K562 (cell line): ENCODE measurements around the gene PHC3. TPM values are rescaled to one million over a fixed set of nuclear protein-coding genes. Genes with fewer than 3 reads are reported as not detected.
A peak's percentile ranks its signal among the peaks of the same experiment; 100 is the strongest.

Experiments
- ARID2 ChIP-seq: fragments of 450-650 bp; IDR thresholded peaks from 2 replicates; pipeline ENCODE4 v1.6.1; 2017; ENCODE audit warnings: antibody characterized with exemption, mild to moderate bottlenecking
- E2F4 ChIP-seq: sonication (generic); formaldehyde crosslinking; IDR thresholded peaks from 2 replicates; pipeline ENCODE4 v1.8.0; 2022; ENCODE audit warnings: mild to moderate bottlenecking, low read depth, missing genetic modification reagents
- HDAC8 ChIP-seq: fragments of 450-650 bp; IDR thresholded peaks from 2 replicates; pipeline ENCODE4 v1.6.1; 2016; ENCODE audit warnings: mild to moderate bottlenecking, missing genetic modification characterization, moderate library complexity, missing compliant biosample characterization
- HNRNPUL1 ChIP-seq: fragments of 200-400 bp; formaldehyde crosslinking; IDR thresholded peaks from 2 replicates; pipeline ENCODE4 v1.6.1; 2017; ENCODE audit warnings: low read length
- LARP7 ChIP-seq: fragments of 450-650 bp; IDR thresholded peaks from 2 replicates; pipeline ENCODE4 v1.6.1; 2016
- MAX ChIP-seq: sonication (generic); formaldehyde crosslinking; IDR thresholded peaks from 2 replicates; pipeline ENCODE4 v1.9.0; 2022; ENCODE audit warnings: mild to moderate bottlenecking, missing genetic modification reagents
- MEF2D ChIP-seq: conservative IDR thresholded peaks from 2 replicates; pipeline ENCODE4 v1.6.1; 2016; ENCODE audit warnings: low read depth, missing genetic modification characterization, missing compliant biosample characterization
- NR2C1 ChIP-seq, 2 experiments: fragments of 450-650 bp; IDR thresholded peaks; 2 replicates each; pipeline ENCODE4 v1.6.1; 2017; ENCODE audit warnings: mild to moderate bottlenecking in 2 of 2, antibody characterized with exemption in 1 of 2, inconsistent platforms in 1 of 2, missing compliant biosample characterization in 1 of 2, missing genetic modification characterization in 1 of 2
- POLR2G ChIP-seq: fragments of 200-400 bp; formaldehyde crosslinking; IDR thresholded peaks from 2 replicates; pipeline ENCODE4 v1.6.1; 2017; ENCODE audit warnings: low read depth, mild to moderate bottlenecking, antibody characterized with exemption, low read length, moderate library complexity
- SMARCA5 ChIP-seq: fragments of 450-650 bp; IDR thresholded peaks from 2 replicates; pipeline ENCODE4 v1.6.1; 2016
- ZNF311 ChIP-seq: fragments of 250-450 bp; sonication (Bioruptor Pico); IDR thresholded peaks from 2 replicates; pipeline ENCODE4 v1.4.0; 2020; ENCODE audit warnings: mild to moderate bottlenecking, moderate library complexity
- ZNF445 ChIP-seq: fragments of 250-450 bp; sonication (Bioruptor Pico); IDR thresholded peaks from 2 replicates; pipeline ENCODE4 v1.4.0; 2020; ENCODE audit warnings: low read depth, mild to moderate bottlenecking, moderate library complexity
- ZNF592 ChIP-seq: fragments of 450-650 bp; IDR thresholded peaks from 2 replicates; pipeline ENCODE4 v1.6.1; 2017; ENCODE audit warnings: antibody characterized with exemption, mild to moderate bottlenecking
- polyA plus RNA-seq, 8 experiments: library from polyadenylated mRNA; depleted of rRNA in 4 of 8; stranded (reverse) in 5 of 8; unstranded in 3 of 8; fragments of >200 nt; fragmentation: Nextera tagmentation in 2 of 8; fragmentation: Illumina TruSeq in 1 of 8; extraction: Ambion mirVana in 2 of 8; extraction: Trizol in 1 of 8; gene quantifications; 2 replicates each; pipeline versions ENCODE4 v1.2.1 to v1.2.3, GENCODE V29; 2011 to 2014; ENCODE audit warnings: inconsistent platforms in 1 of 8, missing spikeins in 1 of 8
- total RNA-seq, 7 experiments: library from RNA; depleted of rRNA in 6 of 7; stranded (reverse); fragments of >200 nt in 6 of 7; fragmentation: Illumina TruSeq in 2 of 7; extraction: Trizol in 2 of 7; gene quantifications; 2 replicates each; pipeline versions ENCODE4 v1.2.1 to v1.2.3, GENCODE V29; 2011 to 2021; ENCODE audit warnings: low replicate concordance in 1 of 7

Gene PHC3
- total and polyA plus RNA-seq, 9 of the 15 experiments (the other 6 are each of a cell fraction or from before 2014, with no cell fraction given), result 3.1 to 21.6 (median 10.5) TPM

GRCh38 chr3:170058127-170058526 lies 123.4 kb downstream of the PHC3 start (continued):
- no peak for TF ChIP-seq E2F4 (CRISPR knock-in tag)
- TF ChIP-seq HNRNPUL1, result no peak
- TF ChIP-seq MAX, result no peak
- no peak for TF ChIP-seq LARP7
- TF ChIP-seq ZNF592, result no peak
- no peak for TF ChIP-seq POLR2G
- no peak for TF ChIP-seq NR2C1 (IDR thresholded peaks at IDR 0.05)
- TF ChIP-seq NR2C1 (tag; IDR thresholded peaks at IDR 0.05), result 0 out of 2 replicates have a peak, but pooled peaks have one; percentile 6
- no peak for TF ChIP-seq SMARCA5
- 0 out of 2 replicates have a peak, but pooled peaks have one; percentile 28 for TF ChIP-seq ZNF311 (CRISPR knock-in tag)
- TF ChIP-seq ZNF445 (CRISPR knock-in tag), result no peak
- no peak for TF ChIP-seq ARID2
- TF ChIP-seq HDAC8 (tag), result 0 out of 2 replicates have a peak, but pooled peaks have one; percentile 26
- TF ChIP-seq MEF2D (tag), result no peak
